ENCODE results near the gene SNCB.

- TF ChIP-seq CTCF (IDR thresholded peaks at IDR 0.05; ENCODE audit: low read length) (no peak), EZH2 (optimal IDR thresholded peaks at IDR 0.05; ENCODE audit: low read depth, low read length) (no peak), EZH2phosphoT487 (IDR thresholded peaks at IDR 0.05; ENCODE audit: low read length) (no peak)
Observed at GRCh38 chr5:176611435-176611834, 18.9 kb downstream of the SNCB start.

Measured in MM.1S (cell line).